K562 (cell line): ENCODE measurements around the gene NAPA. TPM values are rescaled to one million over a fixed set of nuclear protein-coding genes. Genes with fewer than 3 reads are reported as not detected.

Experiments used
- CC2D1A ChIP-seq: fragments of 450-650 bp; IDR thresholded peaks from 2 replicates; pipeline ENCODE4 v1.6.1; 2017; ENCODE audit warnings: mild to moderate bottlenecking
- HMGXB4 ChIP-seq: sonication (generic); formaldehyde crosslinking; IDR thresholded peaks from 2 replicates; pipeline ENCODE4 v1.8.1; 2023; ENCODE audit warnings: mild to moderate bottlenecking, missing genetic modification reagents
- HOMEZ ChIP-seq: fragments of 250-450 bp; sonication (Bioruptor Pico); IDR thresholded peaks from 2 replicates; pipeline ENCODE4 v1.4.0; 2020; ENCODE audit warnings: mild to moderate bottlenecking, moderate library complexity
- POLR3G ChIP-seq: IDR thresholded peaks from 2 replicates; pipeline ENCODE4 v1.6.1; 2011; ENCODE audit not compliant: insufficient read length, insufficient replicate concordance; ENCODE audit errors: extremely low read depth
- RAD21 ChIP-seq, 2 experiments: fragments of 250-450 bp in 1 of 2; fragments of 450-650 bp in 1 of 2; sonication (Bioruptor Pico) in 1 of 2; formaldehyde crosslinking in 1 of 2; IDR thresholded peaks in 1 of 2; conservative IDR thresholded peaks in 1 of 2; 2 replicates each; pipeline versions ENCODE4 v1.4.0 to v1.8.0; 2020 to 2022; ENCODE audit warnings: mild to moderate bottlenecking in 2 of 2, moderate library complexity in 1 of 2
- SMAD3 ChIP-seq: fragments of 450-650 bp; formaldehyde crosslinking; conservative IDR thresholded peaks from 2 replicates; pipeline ENCODE4 v1.4.0; 2020; ENCODE audit warnings: mild to moderate bottlenecking
- ZNF23 ChIP-seq: fragments of 250-450 bp; sonication (Bioruptor Pico); IDR thresholded peaks from 2 replicates; pipeline ENCODE4 v1.4.0; 2020; ENCODE audit warnings: mild to moderate bottlenecking
- ZNF324 ChIP-seq: fragments of 250-450 bp; sonication (Bioruptor Pico); IDR thresholded peaks from 2 replicates; pipeline ENCODE4 v1.4.0; 2020; ENCODE audit warnings: mild to moderate bottlenecking
- polyA plus RNA-seq, 8 experiments: library from polyadenylated mRNA; depleted of rRNA in 4 of 8; stranded (reverse) in 5 of 8; unstranded in 3 of 8; fragments of >200 nt; fragmentation: Nextera tagmentation in 2 of 8; fragmentation: Illumina TruSeq in 1 of 8; extraction: Ambion mirVana in 2 of 8; extraction: Trizol in 1 of 8; gene quantifications; 2 replicates each; pipeline versions ENCODE4 v1.2.1 to v1.2.3, GENCODE V29; 2011 to 2014; ENCODE audit warnings: inconsistent platforms in 1 of 8, missing spikeins in 1 of 8
- total RNA-seq, 7 experiments: library from RNA; depleted of rRNA in 6 of 7; stranded (reverse); fragments of >200 nt in 6 of 7; fragmentation: Illumina TruSeq in 2 of 7; extraction: Trizol in 2 of 7; gene quantifications; 2 replicates each; pipeline versions ENCODE4 v1.2.1 to v1.2.3, GENCODE V29; 2011 to 2021; ENCODE audit warnings: low replicate concordance in 1 of 7
- TF ChIP-seq, protein P1 (sequence below), 2 experiments: fragments of 450-650 bp in 1 of 2; IDR thresholded peaks; 2 replicates each; pipeline ENCODE4 v1.6.1; 2011 to 2017; ENCODE audit warnings: low read depth in 2 of 2, antibody characterized with exemption in 1 of 2, borderline replicate concordance in 1 of 2, low read length in 1 of 2, mild to moderate bottlenecking in 1 of 2, mixed read lengths in 1 of 2; ENCODE audit not compliant: control insufficient read depth in 1 of 2
- TF ChIP-seq, protein P2 (sequence below): conservative IDR thresholded peaks from 2 replicates; pipeline ENCODE4 v1.6.1; 2011; ENCODE audit warnings: low read depth, mild to moderate bottlenecking, low read length; ENCODE audit not compliant: control insufficient read depth

Gene NAPA
- total and polyA plus RNA-seq, 9 of the 15 experiments (the other 6 are each of a cell fraction or from before 2014, with no cell fraction given): 5.4 to 98.6 (median 77.5) TPM

DNA sequence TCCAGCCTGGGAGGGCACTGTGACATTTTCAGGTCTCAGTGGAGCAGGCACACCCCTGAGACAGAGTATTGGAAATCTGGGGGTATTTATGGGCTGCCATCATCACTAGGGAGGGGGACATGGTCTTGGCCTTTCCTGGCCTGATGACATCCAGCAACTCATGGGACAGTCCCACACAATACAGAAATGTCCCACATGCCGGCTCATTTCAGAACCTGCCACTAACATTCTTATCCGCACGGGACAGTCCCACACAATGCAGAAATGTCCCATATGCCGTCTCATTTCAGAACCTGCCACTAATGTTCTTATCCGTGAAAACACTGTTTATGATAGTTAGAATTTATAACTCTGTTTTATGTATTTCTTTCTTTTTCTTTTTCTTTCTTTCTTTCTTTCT lies 53.0 kb downstream of the NAPA start (continued):
- TF ChIP-seq RAD21 (CRISPR knock-in tag; conservative IDR thresholded peaks at IDR 0.05 in 1 of 2, IDR thresholded peaks at IDR 0.05 in 1 of 2) (no peak), ZNF324 (no peak), SMAD3 (CRISPR knock-in tag) (no peak), HMGXB4 (CRISPR knock-in tag) (no peak), ZNF23 (CRISPR knock-in tag) (no peak), POLR3G (no peak), CC2D1A (no peak), HOMEZ (CRISPR knock-in tag) (no peak)
- TF ChIP-seq, protein P1, sequence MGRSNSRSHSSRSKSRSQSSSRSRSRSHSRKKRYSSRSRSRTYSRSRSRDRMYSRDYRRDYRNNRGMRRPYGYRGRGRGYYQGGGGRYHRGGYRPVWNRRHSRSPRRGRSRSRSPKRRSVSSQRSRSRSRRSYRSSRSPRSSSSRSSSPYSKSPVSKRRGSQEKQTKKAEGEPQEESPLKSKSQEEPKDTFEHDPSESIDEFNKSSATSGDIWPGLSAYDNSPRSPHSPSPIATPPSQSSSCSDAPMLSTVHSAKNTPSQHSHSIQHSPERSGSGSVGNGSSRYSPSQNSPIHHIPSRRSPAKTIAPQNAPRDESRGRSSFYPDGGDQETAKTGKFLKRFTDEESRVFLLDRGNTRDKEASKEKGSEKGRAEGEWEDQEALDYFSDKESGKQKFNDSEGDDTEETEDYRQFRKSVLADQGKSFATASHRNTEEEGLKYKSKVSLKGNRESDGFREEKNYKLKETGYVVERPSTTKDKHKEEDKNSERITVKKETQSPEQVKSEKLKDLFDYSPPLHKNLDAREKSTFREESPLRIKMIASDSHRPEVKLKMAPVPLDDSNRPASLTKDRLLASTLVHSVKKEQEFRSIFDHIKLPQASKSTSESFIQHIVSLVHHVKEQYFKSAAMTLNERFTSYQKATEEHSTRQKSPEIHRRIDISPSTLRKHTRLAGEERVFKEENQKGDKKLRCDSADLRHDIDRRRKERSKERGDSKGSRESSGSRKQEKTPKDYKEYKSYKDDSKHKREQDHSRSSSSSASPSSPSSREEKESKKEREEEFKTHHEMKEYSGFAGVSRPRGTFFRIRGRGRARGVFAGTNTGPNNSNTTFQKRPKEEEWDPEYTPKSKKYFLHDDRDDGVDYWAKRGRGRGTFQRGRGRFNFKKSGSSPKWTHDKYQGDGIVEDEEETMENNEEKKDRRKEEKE (IDR thresholded peaks at IDR 0.05; ENCODE audit: borderline replicate concordance in 1 of 2, control insufficient read depth in 1 of 2, low read depth in 2 of 2, low read length in 1 of 2): no peak
- TF ChIP-seq, protein P2, sequence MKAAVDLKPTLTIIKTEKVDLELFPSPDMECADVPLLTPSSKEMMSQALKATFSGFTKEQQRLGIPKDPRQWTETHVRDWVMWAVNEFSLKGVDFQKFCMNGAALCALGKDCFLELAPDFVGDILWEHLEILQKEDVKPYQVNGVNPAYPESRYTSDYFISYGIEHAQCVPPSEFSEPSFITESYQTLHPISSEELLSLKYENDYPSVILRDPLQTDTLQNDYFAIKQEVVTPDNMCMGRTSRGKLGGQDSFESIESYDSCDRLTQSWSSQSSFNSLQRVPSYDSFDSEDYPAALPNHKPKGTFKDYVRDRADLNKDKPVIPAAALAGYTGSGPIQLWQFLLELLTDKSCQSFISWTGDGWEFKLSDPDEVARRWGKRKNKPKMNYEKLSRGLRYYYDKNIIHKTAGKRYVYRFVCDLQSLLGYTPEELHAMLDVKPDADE: no peak
